ENCODE measurements around the gene SERTAD3. TPM values are rescaled to one million over a fixed set of nuclear protein-coding genes. Genes with fewer than 3 reads are reported as not detected.
A peak's percentile ranks its signal among the peaks of the same experiment; 100 is the strongest.

The SERTAD3 gene
- total RNA-seq, 2 donors from 2014 or later, result 47.7 to 62.6 TPM

DNA sequence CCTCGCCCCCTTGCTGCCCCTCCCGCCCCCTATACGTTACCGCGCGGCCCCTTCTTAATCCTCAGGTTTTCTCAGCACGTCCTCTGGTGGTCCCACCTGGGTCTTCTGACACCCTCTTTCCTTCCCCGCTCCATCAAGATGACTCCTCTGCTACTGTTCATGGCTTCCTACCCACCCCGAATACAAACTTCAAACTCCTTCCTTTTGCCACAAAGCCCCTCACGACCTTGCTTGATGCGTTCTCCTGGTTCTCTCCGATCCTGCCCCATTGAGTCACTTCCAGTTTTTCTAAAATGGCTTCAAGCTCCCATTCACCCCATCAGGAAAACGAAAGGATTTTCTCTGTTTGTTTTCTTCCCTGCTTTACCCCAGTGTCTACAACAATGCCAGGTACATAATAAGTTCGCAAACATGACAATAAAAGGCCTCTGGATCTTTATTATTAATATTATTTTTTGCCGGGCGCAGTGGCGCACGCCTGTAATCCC lies 734 bp upstream of the SERTAD3 start:
- Mint-ChIP-seq H3K36me3 (ENCODE audit: low read depth) (peaks cover 35% of the 10 kb centered on the region), H3K4me3 (peak overlapping the region; percentile 99), H3K9me3 (no peaks in the 10 kb centered on the region), H3K27me3 (ENCODE audit: insufficient read depth) (no peaks in the 10 kb centered on the region), H3K4me1 (peaks cover 28% of the 10 kb centered on the region), H3K27ac (peak overlapping the region; percentile 98)
- H3K4me3 ChIP-seq (ENCODE audit: low read length), result peak overlapping the region; percentile 100
- 30 to 49% methylated on average over 10 to 18 of the region's 18 CpGs for WGBS, 2 experiments (ENCODE audit: insufficient coverage in 1 of 2, insufficient read length in 1 of 2)
- peak; percentile 45 for TF ChIP-seq CTCF (conservative IDR thresholded peaks at IDR 0.05)
- H3K9me3 ChIP-seq (ENCODE audit: control insufficient read depth, low read length), result no peaks in the 10 kb centered on the region
- peak overlapping the region; percentile 86 for H3K27ac ChIP-seq (ENCODE audit: low read depth, low read length)
- peak overlapping the region; percentile 100 for H3K9ac ChIP-seq (ENCODE audit: extremely low read depth, low read length, poor library complexity, severe bottlenecking)
- peaks cover 4% of the 10 kb centered on the region for H3K4me1 ChIP-seq (ENCODE audit: control insufficient read depth, insufficient read depth, low read length)
- H3K36me3 ChIP-seq (ENCODE audit: control insufficient read depth, insufficient read depth, low read length), result peaks cover 29% of the 10 kb centered on the region
- DNase-seq, result no peak
- H3K27me3 ChIP-seq (ENCODE audit: control insufficient read depth, insufficient read depth, low read length, poor library complexity, severe bottlenecking), result no peaks in the 10 kb centered on the region

DNA sequence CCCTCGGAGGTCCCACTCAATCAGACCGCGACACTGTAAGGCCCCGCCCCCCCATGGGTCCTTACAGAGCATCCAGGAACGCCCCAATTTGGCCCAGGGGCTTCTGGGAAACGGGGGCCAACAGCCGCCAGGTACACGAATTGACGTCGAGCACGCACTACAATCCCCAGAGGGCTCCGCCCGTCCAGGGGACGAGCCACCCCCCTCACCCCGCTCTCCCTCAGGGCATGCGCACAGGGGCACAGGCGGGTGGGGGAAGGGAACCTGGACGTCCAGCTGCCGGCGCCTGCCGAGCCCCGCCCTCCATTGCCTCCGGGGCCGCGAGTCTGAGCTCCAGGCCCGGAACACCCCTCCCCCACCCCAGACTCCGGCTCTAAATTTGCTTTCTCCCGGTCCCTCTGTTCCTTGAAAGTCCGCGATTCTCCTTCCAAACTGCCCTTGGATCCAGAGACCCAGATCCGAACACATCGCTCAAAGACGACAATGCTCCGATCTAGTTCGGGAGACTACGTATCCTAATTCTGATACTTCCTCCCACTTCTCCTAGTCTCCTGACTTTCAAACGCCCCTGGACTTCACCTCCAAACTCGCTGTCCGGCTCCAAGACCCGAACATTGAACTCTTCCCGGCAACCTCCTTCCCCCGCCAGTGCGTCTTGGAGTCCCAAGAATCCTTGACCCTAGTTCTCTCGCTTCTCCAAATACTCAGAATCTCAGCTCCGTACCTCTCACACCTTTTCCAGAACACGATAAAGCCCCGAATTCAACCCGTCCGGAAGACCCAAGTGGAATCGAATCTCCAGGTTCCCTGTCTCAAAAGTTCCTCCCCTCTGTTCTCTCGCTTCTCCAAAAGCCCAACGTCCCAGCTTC lies 770 bp downstream of the SERTAD3 start:
- peak; percentile 100 for DNase-seq
- Mint-ChIP-seq H3K27me3 (ENCODE audit: insufficient read depth) (no peaks in the 10 kb centered on the region), H3K27ac (peak overlapping the region; percentile 99), H3K9me3 (no peaks in the 10 kb centered on the region), H3K4me3 (peak overlapping the region; percentile 99), H3K36me3 (ENCODE audit: low read depth) (peaks cover 31% of the 10 kb centered on the region), H3K4me1 (peaks cover 28% of the 10 kb centered on the region)
- peak overlapping the region; percentile 100 for H3K9ac ChIP-seq (ENCODE audit: extremely low read depth, low read length, poor library complexity, severe bottlenecking)
- WGBS, 2 experiments (ENCODE audit: insufficient coverage in 1 of 2, insufficient read length in 1 of 2), result 0% methylated on average over 28 to 50 of the region's 52 CpGs
- H3K27me3 ChIP-seq (ENCODE audit: control insufficient read depth, insufficient read depth, low read length, poor library complexity, severe bottlenecking), result no peaks in the 10 kb centered on the region
- TF ChIP-seq CTCF (conservative IDR thresholded peaks at IDR 0.05), result no peak
- peaks cover 4% of the 10 kb centered on the region for H3K4me1 ChIP-seq (ENCODE audit: control insufficient read depth, insufficient read depth, low read length)
- H3K4me3 ChIP-seq (ENCODE audit: low read length), result peak overlapping the region; percentile 100
- H3K9me3 ChIP-seq (ENCODE audit: control insufficient read depth, low read length), result no peaks in the 10 kb centered on the region
- peaks cover 29% of the 10 kb centered on the region for H3K36me3 ChIP-seq (ENCODE audit: control insufficient read depth, insufficient read depth, low read length)
- peak overlapping the region; percentile 92 for H3K27ac ChIP-seq (ENCODE audit: low read depth, low read length)

- no peaks in the 10 kb centered on the region for H3K9me3 ChIP-seq (ENCODE audit: control insufficient read depth, low read length)
- Mint-ChIP-seq H3K27ac (peak overlapping the region; percentile 99), H3K4me1 (peaks cover 28% of the 10 kb centered on the region), H3K9me3 (no peaks in the 10 kb centered on the region), H3K4me3 (peak overlapping the region; percentile 99), H3K36me3 (ENCODE audit: low read depth) (peaks cover 31% of the 10 kb centered on the region), H3K27me3 (ENCODE audit: insufficient read depth) (no peaks in the 10 kb centered on the region)
- H3K36me3 ChIP-seq (ENCODE audit: control insufficient read depth, insufficient read depth, low read length), result peaks cover 29% of the 10 kb centered on the region
- H3K9ac ChIP-seq (ENCODE audit: extremely low read depth, low read length, poor library complexity, severe bottlenecking), result peak overlapping the region; percentile 58
- peak overlapping the region; percentile 3 for H3K27ac ChIP-seq (ENCODE audit: low read depth, low read length)
- no peak for TF ChIP-seq CTCF (conservative IDR thresholded peaks at IDR 0.05)
- DNase-seq, result no peak
- no peaks in the 10 kb centered on the region for H3K27me3 ChIP-seq (ENCODE audit: control insufficient read depth, insufficient read depth, low read length, poor library complexity, severe bottlenecking)
- peaks cover 4% of the 10 kb centered on the region for H3K4me1 ChIP-seq (ENCODE audit: control insufficient read depth, insufficient read depth, low read length)
- H3K4me3 ChIP-seq (ENCODE audit: low read length), result peak overlapping the region; percentile 100
- WGBS, 2 experiments (ENCODE audit: insufficient coverage in 1 of 2, insufficient read length in 1 of 2), result 27 to 30% methylated on average over 19 to 22 of the region's 22 CpGs
These were observed 1.6 kb downstream of the SERTAD3 start for GRCh38 chr19:40442328-40443130.
